Measurements from ENCODE around the gene C11orf21.

The C11orf21 gene

GRCh38 chr11:2280208-2280607 is 21.5 kb downstream of the C11orf21 start:
- no peak for TF ChIP-seq CTCF (IDR thresholded peaks at IDR 0.05; ENCODE audit: insufficient read depth, low read length)
- no peak for TF ChIP-seq GABPA (IDR thresholded peaks at IDR 0.05; ENCODE audit: low read depth)
- TF ChIP-seq REST (IDR thresholded peaks at IDR 0.05; ENCODE audit: insufficient replicate concordance, low read depth): no peak
- no peak for TF ChIP-seq POLR2AphosphoS5 (IDR thresholded peaks at IDR 0.05; ENCODE audit: low read depth)
- no peak for TF ChIP-seq SPI1 (IDR thresholded peaks at IDR 0.05; ENCODE audit: borderline replicate concordance, low read depth)
- Histone ChIP-seq H3K4me3 (replicated peaks; ENCODE audit: insufficient read depth, low read length) (no peak overlapping the region), H3K27ac (replicated peaks) (no peak overlapping the region), H3K27me3 (ENCODE audit: insufficient read depth, poor library complexity, severe bottlenecking) (peaks cover 2% of the 10 kb centered on the region)
- no peak for DNase-seq (ENCODE audit: low read depth in 1 of 2, low spot score in 1 of 2)

- no peak for DNase-seq (ENCODE audit: low read depth in 1 of 2, low spot score in 1 of 2)
These were observed 23.7 kb downstream of the C11orf21 start for GRCh38 chr11:2277933-2278523.

More at GRCh38 chr11:2277933-2278523, 23.7 kb downstream of the C11orf21 start:
- Histone ChIP-seq H3K4me3 (replicated peaks; ENCODE audit: insufficient read depth, low read length) (no peak overlapping the region), H3K27me3 (ENCODE audit: insufficient read depth, poor library complexity, severe bottlenecking) (peaks cover 2% of the 10 kb centered on the region), H3K27ac (replicated peaks) (no peak overlapping the region)
- TF ChIP-seq POLR2AphosphoS5 (IDR thresholded peaks at IDR 0.05; ENCODE audit: low read depth) (no peak), REST (IDR thresholded peaks at IDR 0.05; ENCODE audit: insufficient replicate concordance, low read depth) (no peak), SPI1 (IDR thresholded peaks at IDR 0.05; ENCODE audit: borderline replicate concordance, low read depth) (no peak), GABPA (IDR thresholded peaks at IDR 0.05; ENCODE audit: low read depth) (no peak), CTCF (IDR thresholded peaks at IDR 0.05; ENCODE audit: insufficient read depth, low read length) (no peak)
